ENCODE measurements around the gene AGTPBP1. TPM values are rescaled to one million over a fixed set of nuclear protein-coding genes. Genes with fewer than 3 reads are reported as not detected.

The AGTPBP1 gene
- total and polyA plus RNA-seq, 2 of the 8 experiments (the other 6 are each of a cell fraction or from before 2014, with no cell fraction given): 13.4 to 65.2 TPM

DNA sequence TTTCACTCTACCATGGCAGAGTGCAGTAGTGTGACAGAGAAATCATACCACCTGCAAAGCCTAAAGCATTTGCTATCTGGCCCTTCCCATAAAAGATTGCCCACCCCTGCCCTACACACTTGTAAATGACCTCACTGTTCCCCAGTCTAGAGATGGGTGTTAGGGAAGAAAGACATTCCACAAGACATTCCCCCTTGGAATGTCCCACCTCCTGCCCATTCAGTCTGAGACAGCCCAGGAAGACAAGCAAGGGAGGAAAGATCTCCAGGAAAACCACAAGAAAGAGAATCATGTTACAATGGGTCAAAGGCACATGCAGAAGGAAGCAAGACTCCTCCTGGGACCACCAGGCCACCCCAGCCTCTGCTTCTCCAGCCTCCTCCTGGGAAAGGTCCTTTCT, 230.0 kb downstream of the AGTPBP1 start:
- CTCF ChIA-PET (ENCODE audit: partially characterized antibody): interaction anchor here (1.2 to 7.5 kb wide), 3 partner anchors 11 to 99 kb away, joined by 3 to 53 read pairs (median 8); no protein-coding TSS in a partner anchor
- no peak overlapping the region for H2BK12ac ChIP-seq (ENCODE audit: low read depth, low read length)
- no peak overlapping the region for H3K9ac ChIP-seq (replicated peaks in 1 of 4; ENCODE audit: extremely low read depth in 1 of 4, low read depth in 3 of 4, low read length in 3 of 4)
- FAIRE-seq: no peak
- H2AK5ac ChIP-seq (ENCODE audit: low read depth, low read length): no peak overlapping the region
- no peak overlapping the region for H3K4ac ChIP-seq (replicated peaks; ENCODE audit: insufficient read length, low read depth, low read length)
- no peak overlapping the region for H4K8ac ChIP-seq (ENCODE audit: extremely low read depth, insufficient read depth, low read length)
- POLR2A ChIA-PET (ENCODE audit: partially characterized antibody): no interaction called here
- H3K14ac ChIP-seq (ENCODE audit: insufficient read length): no peak overlapping the region
- no peaks in the 10 kb centered on the region for H3K27me3 ChIP-seq (replicated peaks in 1 of 4; ENCODE audit: control insufficient read depth in 3 of 4, extremely low read depth in 1 of 4, insufficient read depth in 3 of 4, low read length in 3 of 4)
- peaks cover 0 to 3% (median 0%) of the 10 kb centered on the region in 4 experiments; a peak in 1 of 7 replicates for H3K4me1 ChIP-seq (replicated peaks in 1 of 4; ENCODE audit: control insufficient read depth in 3 of 4, insufficient read depth in 4 of 4, low read length in 3 of 4)
- no peak overlapping the region for H2BK15ac ChIP-seq (ENCODE audit: low read length)
- no peak overlapping the region for H3K23ac ChIP-seq (ENCODE audit: insufficient read length)
- no peak for DNase-seq (ENCODE audit: low read depth in 1 of 2, low spot score in 2 of 2)
- H2BK120ac ChIP-seq (replicated peaks; ENCODE audit: low read depth, low read length): no peak overlapping the region
- no peaks in the 10 kb centered on the region for H3K79me2 ChIP-seq (ENCODE audit: control insufficient read depth in 1 of 2, insufficient read depth in 2 of 2, low read length in 2 of 2)
- no peak overlapping the region for H3K4me2 ChIP-seq (ENCODE audit: insufficient read depth in 1 of 2, low read depth in 2 of 2, low read length in 2 of 2)
- no peak overlapping the region for H4K91ac ChIP-seq (replicated peaks; ENCODE audit: insufficient read length, low read length)
- no peaks in the 10 kb centered on the region for H3K9me3 ChIP-seq (ENCODE audit: insufficient read depth in 2 of 2, low read depth in 1 of 2, low read length in 1 of 2)
- H2BK5ac ChIP-seq (ENCODE audit: low read depth, low read length): no peak overlapping the region
- no peak overlapping the region for H2AFZ ChIP-seq (ENCODE audit: low read length)
- H3K4me3 ChIP-seq (ENCODE audit: extremely low read depth in 1 of 4, insufficient read depth in 2 of 4, low read depth in 3 of 4, low read length in 4 of 4): no peak overlapping the region
- H3K56ac ChIP-seq (replicated peaks; ENCODE audit: insufficient read length, low read depth, low read length): no peak overlapping the region
- no peak overlapping the region for H2BK20ac ChIP-seq (ENCODE audit: low read length)
- H4K20me1 ChIP-seq (replicated peaks in 1 of 2; ENCODE audit: control insufficient read depth in 1 of 2, insufficient read depth in 2 of 2, low read length in 2 of 2): no peaks in the 10 kb centered on the region
- H3K27ac ChIP-seq (ENCODE audit: low read depth, low read length): no peak overlapping the region
- peaks cover 2% of the 10 kb centered on the region; the same call in 1 of the 2 replicates for H3K23me2 ChIP-seq (ENCODE audit: low read depth, low read length)
- TF ChIP-seq MAFK (IDR thresholded peaks at IDR 0.05; ENCODE audit: low read depth, low read length): no peak
- no peaks in the 10 kb centered on the region for H3K36me3 ChIP-seq (ENCODE audit: control insufficient read depth in 2 of 4, insufficient read depth in 4 of 4, low read length in 3 of 4)
- H3K79me1 ChIP-seq (ENCODE audit: low read depth, low read length): no peaks in the 10 kb centered on the region
- no peak overlapping the region for H3K18ac ChIP-seq (ENCODE audit: extremely low read depth, low read length)
- H4K5ac ChIP-seq (ENCODE audit: insufficient read length, low read depth, low read length): no peak overlapping the region

Measured in H1 (cell line).